H9 (cell line): ENCODE data around the gene MST1. TPM values are rescaled to one million over a fixed set of nuclear protein-coding genes. Genes with fewer than 3 reads are reported as not detected.

ENCODE experiments used
- DNase-seq: peaks from one replicate; pipeline ENCODE4 v3.0.0-alpha.2; 2017
- H2AFZ ChIP-seq: one replicate; pipeline ENCODE4 v1.6.1; 2013; ENCODE audit warnings: mild to moderate bottlenecking, low read length, control low read depth, moderate library complexity
- H2AK5ac ChIP-seq: 2 replicates; pipeline ENCODE4 v1.6.1; 2013; ENCODE audit warnings: low read length, control low read depth, mixed read lengths; ENCODE audit not compliant: insufficient read length
- H2BK120ac ChIP-seq: one replicate; pipeline ENCODE4 v1.6.1; 2013; ENCODE audit warnings: low read depth, mild to moderate bottlenecking, low read length, control low read depth, inconsistent platforms; ENCODE audit not compliant: poor library complexity, severe bottlenecking
- H2BK12ac ChIP-seq: 2 replicates; pipeline ENCODE4 v1.6.1; 2013; ENCODE audit warnings: low read length, control low read depth, mixed read lengths, low read depth; ENCODE audit not compliant: insufficient read length
- H2BK15ac ChIP-seq: 2 replicates; pipeline ENCODE4 v1.6.1; 2013; ENCODE audit warnings: low read depth, low read length, control low read depth
- H2BK20ac ChIP-seq: one replicate; pipeline ENCODE4 v1.6.1; 2013; ENCODE audit warnings: low read depth, mild to moderate bottlenecking, low read length, control low read depth, inconsistent platforms; ENCODE audit not compliant: poor library complexity, severe bottlenecking
- H2BK5ac ChIP-seq: 2 replicates; pipeline ENCODE4 v1.6.1; 2013; ENCODE audit warnings: low read length, control low read depth, mixed read lengths; ENCODE audit not compliant: insufficient read length
- H3K14ac ChIP-seq: 2 replicates; pipeline ENCODE4 v1.6.1; 2013; ENCODE audit warnings: low read length, control low read depth; ENCODE audit not compliant: insufficient read depth
- H3K18ac ChIP-seq: 2 replicates; pipeline ENCODE4 v1.6.1; 2013; ENCODE audit warnings: low read depth, mild to moderate bottlenecking, mixed read lengths, low read length, control low read depth; ENCODE audit not compliant: insufficient read length
- H3K23ac ChIP-seq: 2 replicates; pipeline ENCODE4 v1.6.1; 2013; ENCODE audit warnings: low read length, control low read depth, mixed read lengths, low read depth; ENCODE audit not compliant: insufficient read length
- H3K23me2 ChIP-seq: 2 replicates; pipeline ENCODE4 v1.6.1; 2013; ENCODE audit warnings: low read depth, mild to moderate bottlenecking, mixed read lengths, low read length, control low read depth; ENCODE audit not compliant: insufficient read length, poor library complexity, severe bottlenecking
- H3K27ac ChIP-seq: 2 replicates; pipeline ENCODE4 v1.5.1; 2013; ENCODE audit warnings: low read length, control low read depth, mixed read lengths, low read depth; ENCODE audit not compliant: insufficient read length
- H3K27me3 ChIP-seq: 2 replicates; pipeline ENCODE4 v1.6.1; 2013; ENCODE audit warnings: low read length, control low read depth, inconsistent platforms; ENCODE audit not compliant: insufficient read depth
- H3K4ac ChIP-seq: 2 replicates; pipeline ENCODE4 v1.6.1; 2013; ENCODE audit warnings: low read depth, mild to moderate bottlenecking, control low read depth, inconsistent platforms, low read length, moderate library complexity
- H3K4me1 ChIP-seq: 2 replicates; pipeline ENCODE4 v1.6.1; 2013; ENCODE audit warnings: low read length, control low read depth, inconsistent platforms; ENCODE audit not compliant: insufficient read depth
- H3K4me2 ChIP-seq: 2 replicates; pipeline ENCODE4 v1.6.1; 2013; ENCODE audit warnings: low read length, control low read depth, mixed read lengths; ENCODE audit not compliant: insufficient read length, insufficient read depth
- H3K56ac ChIP-seq: 2 replicates; pipeline ENCODE4 v1.6.1; 2013; ENCODE audit warnings: low read depth, mild to moderate bottlenecking, mixed read lengths, low read length, control low read depth; ENCODE audit not compliant: insufficient read length
- H3K79me1 ChIP-seq: 2 replicates; pipeline ENCODE4 v1.6.1; 2013; ENCODE audit warnings: low read depth, mild to moderate bottlenecking, moderate library complexity, low read length, control low read depth, inconsistent platforms; ENCODE audit not compliant: insufficient read depth, poor library complexity, severe bottlenecking
- H3K79me2 ChIP-seq: 2 replicates; pipeline ENCODE4 v1.6.1; 2013; ENCODE audit warnings: low read length, control low read depth, inconsistent platforms; ENCODE audit not compliant: insufficient read depth
- H3K9ac ChIP-seq: 2 replicates; pipeline ENCODE4 v1.6.1; 2013; ENCODE audit warnings: low read length, control low read depth, mixed read lengths; ENCODE audit not compliant: insufficient read length; ENCODE audit errors: extremely low read depth
- H3K9me3 ChIP-seq: one replicate; pipeline ENCODE4 v1.6.1; 2013; ENCODE audit warnings: low read depth, low read length, inconsistent platforms; ENCODE audit not compliant: control insufficient read depth
- H3T11ph ChIP-seq: one replicate; pipeline ENCODE4 v1.6.1; 2013; ENCODE audit warnings: mild to moderate bottlenecking, low read length, control low read depth, inconsistent platforms
- H4K20me1 ChIP-seq: one replicate; pipeline ENCODE4 v1.6.1; 2013; ENCODE audit not compliant: control insufficient read depth, insufficient read length, insufficient read depth
- H4K5ac ChIP-seq: 2 replicates; pipeline ENCODE4 v1.6.1; 2013; ENCODE audit warnings: low read depth, mild to moderate bottlenecking, mixed read lengths, low read length, control low read depth; ENCODE audit not compliant: insufficient read length
- H4K8ac ChIP-seq: replicated peaks from 2 replicates; pipeline ENCODE4 v1.6.1; 2013; ENCODE audit warnings: low read length, control low read depth, mixed read lengths, low read depth; ENCODE audit not compliant: insufficient read length
- H4K91ac ChIP-seq: 2 replicates; pipeline ENCODE4 v1.6.1; 2013; ENCODE audit warnings: low read depth, mild to moderate bottlenecking, moderate library complexity, mixed read lengths, low read length, control low read depth; ENCODE audit not compliant: insufficient read length
- H3K27ac Mint-ChIP-seq, 3 experiments: 2 replicates in 2 of 3; 3 replicates in 1 of 3; pipeline ENCODE4 v1.8.0; 2020 to 2021; ENCODE audit warnings: mixed read lengths in 3 of 3, mild to moderate bottlenecking in 1 of 3, moderate library complexity in 1 of 3
- H3K27me3 Mint-ChIP-seq: 2 replicates; pipeline ENCODE4 v1.8.0; 2021; ENCODE audit warnings: low read depth, mild to moderate bottlenecking, moderate library complexity, mixed read lengths
- H3K36me3 Mint-ChIP-seq, 3 experiments: 2 replicates in 2 of 3; 3 replicates in 1 of 3; pipeline ENCODE4 v1.8.0; 2020 to 2021; ENCODE audit warnings: low read depth in 3 of 3, mixed read lengths in 3 of 3; ENCODE audit not compliant: insufficient read depth in 1 of 3
- H3K4me1 Mint-ChIP-seq, 2 experiments: 2 replicates each; pipeline ENCODE4 v1.8.0; 2020; ENCODE audit warnings: mixed read lengths in 2 of 2
- H3K4me3 Mint-ChIP-seq, 2 experiments: 2 replicates in 1 of 2; 3 replicates in 1 of 2; pipeline ENCODE4 v1.8.0; 2020 to 2021; ENCODE audit warnings: mild to moderate bottlenecking in 2 of 2, mixed read lengths in 2 of 2, moderate library complexity in 1 of 2
- H3K9me3 Mint-ChIP-seq, 2 experiments: 2 replicates in 1 of 2; 3 replicates in 1 of 2; pipeline ENCODE4 v1.8.0; 2020; ENCODE audit warnings: mild to moderate bottlenecking in 2 of 2, mixed read lengths in 2 of 2, moderate library complexity in 1 of 2
- WGBS: extraction: QIAGEN DNeasy Blood & Tissue Kit; methylation state at CpG from one replicate; pipeline ENCODE4 v1.1.7; 2013; ENCODE audit warnings: missing lambda C conversion rate, low lambda C conversion rate, mixed read lengths; ENCODE audit not compliant: insufficient read length; ENCODE audit errors: extremely low coverage; 5-methylcytosine and 5-hydroxymethylcytosine counted together
- total RNA-seq: library from RNA; stranded (reverse); gene quantifications from 2 replicates; pipeline ENCODE4 v1.2.1, GENCODE V29; 2021
- TF ChIP-seq, protein P1 (sequence below): fragments of 200-600 bp; sonication (generic); conservative IDR thresholded peaks from 3 replicates; pipeline ENCODE4 v1.8.0; 2021; ENCODE audit warnings: antibody characterized with exemption, mild to moderate bottlenecking

MST1 gene
- total RNA-seq, 1 experiment from 2014 or later, result 8.9 TPM

DNA sequence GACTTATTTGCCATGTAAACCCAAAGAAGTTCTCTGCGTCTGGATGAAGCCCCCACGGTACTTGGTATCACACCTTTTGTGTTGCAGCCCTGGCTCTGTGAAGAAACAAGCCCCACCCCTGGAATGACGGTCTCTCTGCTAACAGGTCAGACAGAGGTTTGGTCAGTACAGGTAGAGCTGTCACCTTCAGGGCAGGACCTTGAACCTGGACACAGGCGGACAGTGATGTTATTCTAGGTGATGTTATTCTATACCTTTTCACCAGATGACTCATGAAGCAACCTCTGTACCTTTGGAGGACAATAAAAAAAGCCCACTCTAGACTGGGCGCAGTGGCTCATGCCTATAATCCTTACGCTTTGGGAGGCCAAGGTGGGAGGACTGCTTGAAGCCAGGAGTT is 45.5 kb upstream of the MST1 start:
- Histone ChIP-seq H4K5ac (no peak overlapping the region), H2BK5ac (no peak overlapping the region), H4K20me1 (no peaks in the 10 kb centered on the region), H3K14ac (no peak overlapping the region), H3K23me2 (no peaks in the 10 kb centered on the region), H3K56ac (no peak overlapping the region), H2BK120ac (no peak overlapping the region), H2AK5ac (no peak overlapping the region), H3K9me3 (no peaks in the 10 kb centered on the region), H4K91ac (no peak overlapping the region), H3K23ac (no peak overlapping the region), H2BK20ac (no peak overlapping the region), H2AFZ (no peak overlapping the region), H3K4ac (no peak overlapping the region), H4K8ac (no peak overlapping the region), H3K18ac (no peak overlapping the region), H2BK15ac (no peak overlapping the region), H3K27ac (no peak overlapping the region), H3K9ac (no peak overlapping the region), H3K4me2 (no peak overlapping the region), H3K4me1 (no peaks in the 10 kb centered on the region), H2BK12ac (no peak overlapping the region), H3K79me2 (0 out of 2 replicates have a peak, but pooled peaks cover 2% of the 10 kb centered on the region), H3K27me3 (no peaks in the 10 kb centered on the region; the same call in 1 of the 2 replicates), H3K79me1 (no peaks in the 10 kb centered on the region), H3T11ph (no peak overlapping the region)
- peak overlapping the region in 1 of 3 experiments; percentile 87; a peak in 1 of 7 replicates for H3K27ac Mint-ChIP-seq
- no peak overlapping the region for H3K4me3 Mint-ChIP-seq
- H3K9me3 Mint-ChIP-seq, result no peaks in the 10 kb centered on the region; a peak in 1 of 5 replicates
- WGBS, result no CpG with 5 or more reads among the region's 6 CpGs
- H3K27me3 Mint-ChIP-seq, result no peaks in the 10 kb centered on the region
- no peaks in the 10 kb centered on the region for H3K4me1 Mint-ChIP-seq
- DNase-seq, result no peak
- TF ChIP-seq, protein P1, sequence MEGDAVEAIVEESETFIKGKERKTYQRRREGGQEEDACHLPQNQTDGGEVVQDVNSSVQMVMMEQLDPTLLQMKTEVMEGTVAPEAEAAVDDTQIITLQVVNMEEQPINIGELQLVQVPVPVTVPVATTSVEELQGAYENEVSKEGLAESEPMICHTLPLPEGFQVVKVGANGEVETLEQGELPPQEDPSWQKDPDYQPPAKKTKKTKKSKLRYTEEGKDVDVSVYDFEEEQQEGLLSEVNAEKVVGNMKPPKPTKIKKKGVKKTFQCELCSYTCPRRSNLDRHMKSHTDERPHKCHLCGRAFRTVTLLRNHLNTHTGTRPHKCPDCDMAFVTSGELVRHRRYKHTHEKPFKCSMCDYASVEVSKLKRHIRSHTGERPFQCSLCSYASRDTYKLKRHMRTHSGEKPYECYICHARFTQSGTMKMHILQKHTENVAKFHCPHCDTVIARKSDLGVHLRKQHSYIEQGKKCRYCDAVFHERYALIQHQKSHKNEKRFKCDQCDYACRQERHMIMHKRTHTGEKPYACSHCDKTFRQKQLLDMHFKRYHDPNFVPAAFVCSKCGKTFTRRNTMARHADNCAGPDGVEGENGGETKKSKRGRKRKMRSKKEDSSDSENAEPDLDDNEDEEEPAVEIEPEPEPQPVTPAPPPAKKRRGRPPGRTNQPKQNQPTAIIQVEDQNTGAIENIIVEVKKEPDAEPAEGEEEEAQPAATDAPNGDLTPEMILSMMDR, result no peak
- H3K36me3 Mint-ChIP-seq, result peaks cover 28 to 66% (median 60%) of the 10 kb centered on the region in 3 experiments; a peak in 6 of 7 replicates
